Astrocyte of the spinal cord (primary cell): ENCODE measurements around the gene CALN1.

ENCODE experiments used
- DNase-seq: peaks from one replicate; pipeline ENCODE4 v3.0.0; 2011; ENCODE audit warnings: low read depth, low spot score
- H3K4me3 ChIP-seq: 2 replicates; pipeline ENCODE4 v1.5.1; 2011; ENCODE audit warnings: low read depth, mild to moderate bottlenecking, low read length, moderate library complexity
- in situ Hi-C: cut with HindIII; loops from 2 replicates; pipeline ENCODE4 v1.10.0; 2017; ENCODE audit warnings: low sequenced_read_pairs
- TF ChIP-seq, protein P1 (sequence below): IDR thresholded peaks from 2 replicates; pipeline ENCODE4 v1.5.1; 2012; ENCODE audit warnings: low read depth, mild to moderate bottlenecking, low read length, inconsistent platforms

CALN1 gene

GRCh38 chr7:71784781-71785180, 627.4 kb downstream of the CALN1 start:
- in situ Hi-C loops = no loop called here
- no peak for DNase-seq
- H3K4me3 ChIP-seq = no peak overlapping the region
- TF ChIP-seq, protein P1, sequence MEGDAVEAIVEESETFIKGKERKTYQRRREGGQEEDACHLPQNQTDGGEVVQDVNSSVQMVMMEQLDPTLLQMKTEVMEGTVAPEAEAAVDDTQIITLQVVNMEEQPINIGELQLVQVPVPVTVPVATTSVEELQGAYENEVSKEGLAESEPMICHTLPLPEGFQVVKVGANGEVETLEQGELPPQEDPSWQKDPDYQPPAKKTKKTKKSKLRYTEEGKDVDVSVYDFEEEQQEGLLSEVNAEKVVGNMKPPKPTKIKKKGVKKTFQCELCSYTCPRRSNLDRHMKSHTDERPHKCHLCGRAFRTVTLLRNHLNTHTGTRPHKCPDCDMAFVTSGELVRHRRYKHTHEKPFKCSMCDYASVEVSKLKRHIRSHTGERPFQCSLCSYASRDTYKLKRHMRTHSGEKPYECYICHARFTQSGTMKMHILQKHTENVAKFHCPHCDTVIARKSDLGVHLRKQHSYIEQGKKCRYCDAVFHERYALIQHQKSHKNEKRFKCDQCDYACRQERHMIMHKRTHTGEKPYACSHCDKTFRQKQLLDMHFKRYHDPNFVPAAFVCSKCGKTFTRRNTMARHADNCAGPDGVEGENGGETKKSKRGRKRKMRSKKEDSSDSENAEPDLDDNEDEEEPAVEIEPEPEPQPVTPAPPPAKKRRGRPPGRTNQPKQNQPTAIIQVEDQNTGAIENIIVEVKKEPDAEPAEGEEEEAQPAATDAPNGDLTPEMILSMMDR = no peak

GRCh38 chr7:71784180-71784579, 628.0 kb downstream of the CALN1 start:
- in situ Hi-C loops = no loop called here
- DNase-seq = no peak
- no peak overlapping the region for H3K4me3 ChIP-seq
- TF ChIP-seq, protein P1 = no peak

DNA sequence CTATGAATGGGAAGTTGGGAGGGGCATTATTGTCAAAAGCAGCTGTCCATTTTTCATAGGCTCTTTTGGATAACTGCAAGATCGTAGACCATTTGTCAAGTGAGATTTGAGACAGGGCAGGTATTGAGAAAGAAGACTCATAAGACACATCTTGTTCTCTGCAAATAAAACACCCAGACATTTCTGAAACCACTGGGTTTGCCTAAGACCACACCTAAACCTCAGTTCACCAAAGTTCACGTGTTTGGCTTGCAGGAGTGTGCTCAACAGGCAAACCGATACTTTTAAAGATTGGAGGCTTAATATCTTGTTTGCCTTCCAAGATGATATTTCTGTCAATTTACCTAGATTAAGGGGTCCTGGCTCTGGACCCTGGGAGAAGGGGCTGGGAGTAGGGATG, 628.4 kb downstream of the CALN1 start:
- TF ChIP-seq, protein P1 = no peak
- no peak for DNase-seq
- no peak overlapping the region for H3K4me3 ChIP-seq
- in situ Hi-C loops = no loop called here

- in situ Hi-C loops = no loop called here
- DNase-seq = no peak
- TF ChIP-seq, protein P1 = no peak
- H3K4me3 ChIP-seq = no peak overlapping the region
These were observed 630.1 kb downstream of the CALN1 start for GRCh38 chr7:71782051-71782450.

- no peak for DNase-seq
- no peak overlapping the region for H3K4me3 ChIP-seq
- TF ChIP-seq, protein P1 = no peak
- in situ Hi-C loops = no loop called here
These were observed 631.9 kb downstream of the CALN1 start for GRCh38 chr7:71780282-71780681.

DNA sequence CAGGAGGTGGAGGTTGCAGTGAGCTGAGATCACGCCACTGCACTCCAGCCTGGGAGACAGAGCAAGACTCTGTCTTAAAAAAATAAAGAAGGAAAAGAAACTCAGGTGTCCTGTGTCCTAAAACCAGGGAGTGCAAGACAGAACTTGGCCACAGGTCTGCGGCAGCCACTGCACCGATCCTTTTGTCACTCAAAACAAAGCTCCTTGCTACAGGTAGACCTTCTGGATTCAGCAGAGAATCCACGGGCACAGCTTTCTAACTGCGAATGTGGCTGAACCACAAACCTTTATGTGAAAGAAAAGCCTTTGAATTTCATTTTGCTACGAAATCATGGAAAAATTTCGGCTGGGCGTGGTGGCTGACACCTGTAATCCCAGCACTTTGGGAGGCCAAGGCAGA, 634.9 kb downstream of the CALN1 start:
- in situ Hi-C loops = no loop called here
- no peak for DNase-seq
- TF ChIP-seq, protein P1 = no peak
- no peak overlapping the region for H3K4me3 ChIP-seq

DNA sequence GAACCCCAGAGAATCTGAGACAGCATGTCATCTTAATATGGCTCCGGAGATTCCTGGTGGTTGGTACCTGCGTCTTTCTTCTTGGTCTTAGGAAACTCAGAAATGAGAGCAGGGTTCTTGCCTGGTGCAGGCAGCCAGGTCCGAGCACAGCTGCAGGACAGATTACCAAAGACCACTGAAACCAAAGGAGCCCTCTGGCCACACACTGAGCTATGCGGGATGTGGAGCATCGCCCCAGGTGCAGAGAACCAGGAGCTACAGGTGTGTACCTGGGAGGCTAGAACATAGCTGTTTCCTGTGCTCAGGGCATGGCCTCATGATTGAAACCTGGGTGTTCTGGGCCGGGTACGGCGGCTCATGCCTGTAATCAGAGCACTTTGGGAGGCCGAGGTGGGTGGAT, 635.4 kb downstream of the CALN1 start:
- no peak overlapping the region for H3K4me3 ChIP-seq
- DNase-seq = no peak
- TF ChIP-seq, protein P1 = no peak
- in situ Hi-C loops = no loop called here
